GM21528 (cell line): ENCODE results near the gene DHX38.

Experiments
- ATAC-seq: cut with Tn5 transposase; IDR thresholded peaks from one replicate; pipeline ENCODE4 v1.9.1; 2021; ENCODE audit warnings: mild to moderate bottlenecking, moderate library complexity; ENCODE audit not compliant: unreplicated experiment, low FRiP score

DHX38 gene

DNA sequence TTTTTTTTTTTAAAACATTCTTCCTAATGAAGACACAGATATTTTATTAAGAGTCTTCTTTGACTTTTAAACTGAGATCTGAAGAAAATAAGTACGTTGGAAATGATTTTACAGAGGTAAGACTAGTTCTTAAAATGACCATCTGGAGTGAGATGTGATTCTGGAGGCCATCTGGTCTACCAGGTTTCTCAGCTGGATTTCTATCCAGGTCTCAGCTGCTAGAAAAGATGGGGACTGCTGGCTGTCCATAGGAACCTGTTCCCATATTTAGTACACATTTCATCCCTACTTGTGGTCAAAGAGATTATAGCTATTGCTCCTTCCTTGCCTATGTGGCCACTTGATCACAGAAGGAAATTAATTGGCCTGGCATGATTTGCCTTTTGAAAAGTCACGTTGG is 66.2 kb downstream of the DHX38 start:
- ATAC-seq: no peak

DNA sequence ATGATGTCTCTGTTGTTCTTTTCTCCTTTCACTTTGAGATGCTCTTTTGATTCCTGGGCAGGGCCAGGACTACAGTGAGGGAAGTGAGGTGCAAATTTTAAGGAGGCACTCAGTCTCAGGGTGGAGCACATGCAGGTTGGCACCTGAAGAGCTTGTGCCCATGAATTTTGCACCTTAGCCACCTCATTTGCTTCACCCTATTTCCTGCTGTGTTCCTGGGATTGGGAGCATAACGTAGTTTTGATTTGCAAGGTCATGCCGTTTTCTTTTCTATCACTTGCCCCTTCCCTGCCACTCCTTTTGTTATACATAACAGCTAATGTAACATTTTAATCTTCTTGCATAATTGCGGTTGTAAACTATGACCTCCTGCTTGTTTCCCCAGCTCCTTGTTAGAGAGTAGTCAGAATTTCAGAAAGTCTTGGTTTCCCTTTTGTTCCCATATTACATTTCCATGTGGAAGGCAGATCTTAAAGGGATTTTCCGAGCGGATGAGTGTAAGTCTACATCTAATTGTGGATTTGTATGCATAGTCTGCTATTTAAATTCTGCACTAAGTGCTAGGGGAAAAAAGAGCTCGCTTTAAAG is 68.6 kb downstream of the DHX38 start:
- no peak for ATAC-seq
